Smooth muscle cell (in vitro differentiated cells): ENCODE data around the gene HEATR9. TPM values are rescaled to one million over a fixed set of nuclear protein-coding genes. Genes with fewer than 3 reads are reported as not detected.

Source experiments
- DNase-seq: peaks from one replicate; lab custom pipeline; 2025; ENCODE audit not compliant: unreplicated experiment; lab: John Stamatoyannopoulos, UW
- H2AFZ ChIP-seq: fragments of 200-600 bp; sonication (generic); 2 replicates; pipeline ENCODE4 v1.6.0; 2016; ENCODE audit warnings: antibody characterized with exemption, low read depth, mild to moderate bottlenecking
- H3F3A ChIP-seq: fragments of 200-600 bp; sonication (generic); 2 replicates; pipeline ENCODE4 v1.6.0; 2017; ENCODE audit warnings: antibody characterized with exemption, low read depth
- H3K27ac ChIP-seq: fragments of 200-600 bp; sonication (generic); 2 replicates; pipeline ENCODE4 v1.5.1; 2016; ENCODE audit warnings: low read depth, mild to moderate bottlenecking
- H3K27me3 ChIP-seq: fragments of 200-600 bp; sonication (generic); 2 replicates; pipeline ENCODE4 v1.6.1; 2016; ENCODE audit warnings: low read depth, mild to moderate bottlenecking
- H3K36me3 ChIP-seq: fragments of 200-600 bp; sonication (generic); 2 replicates; pipeline ENCODE4 v1.5.1; 2016; ENCODE audit warnings: low read depth
- H3K4me1 ChIP-seq: fragments of 200-600 bp; sonication (generic); 2 replicates; pipeline ENCODE4 v1.5.1; 2016; ENCODE audit warnings: low read depth
- H3K4me2 ChIP-seq: fragments of 200-600 bp; sonication (generic); 2 replicates; pipeline ENCODE4 v1.6.0; 2016; ENCODE audit warnings: mild to moderate bottlenecking
- H3K4me3 ChIP-seq: fragments of 200-600 bp; sonication (generic); 2 replicates; pipeline ENCODE4 v1.5.1; 2016; ENCODE audit warnings: mild to moderate bottlenecking
- H3K79me2 ChIP-seq: fragments of 200-600 bp; sonication (generic); 2 replicates; pipeline ENCODE4 v1.6.0; 2016; ENCODE audit warnings: low read depth, mild to moderate bottlenecking
- H3K9ac ChIP-seq: fragments of 200-600 bp; sonication (generic); 2 replicates; pipeline ENCODE4 v1.6.0; 2016; ENCODE audit warnings: low read depth
- H3K9me3 ChIP-seq: fragments of 200-600 bp; sonication (generic); replicated peaks from 2 replicates; pipeline ENCODE4 v1.5.1; 2016; ENCODE audit warnings: low read depth
- H4K20me1 ChIP-seq: fragments of 200-600 bp; sonication (generic); 2 replicates; pipeline ENCODE4 v1.6.0; 2016; ENCODE audit warnings: low read depth
- WGBS: methylation state at CpG from one replicate; pipeline ENCODE4 v1.1.7; 2016; ENCODE audit warnings: low lambda C conversion rate; 5-methylcytosine and 5-hydroxymethylcytosine counted together
- polyA plus RNA-seq: library from polyadenylated mRNA; unstranded; fragments of >200 nt; fragmentation: Nextera tagmentation; extraction: Ambion mirVana; gene quantifications from 2 replicates; pipeline ENCODE4 v1.2.1, GENCODE V29; 2016
- total RNA-seq: library from RNA; depleted of rRNA; stranded (reverse); fragments of >200 nt; gene quantifications from 2 replicates; pipeline ENCODE4 v1.2.3, GENCODE V29; 2014
- TF ChIP-seq, protein P1 (sequence below): fragments of 200-600 bp; sonication (generic); IDR thresholded peaks from 2 replicates; pipeline ENCODE4 v1.5.1; 2017; ENCODE audit warnings: borderline replicate concordance, mild to moderate bottlenecking, antibody characterized with exemption; ENCODE audit not compliant: insufficient read depth, poor library complexity, severe bottlenecking

HEATR9 gene
- total and polyA plus RNA-seq, 2 experiments from 2014 or later, result not detected

DNA sequence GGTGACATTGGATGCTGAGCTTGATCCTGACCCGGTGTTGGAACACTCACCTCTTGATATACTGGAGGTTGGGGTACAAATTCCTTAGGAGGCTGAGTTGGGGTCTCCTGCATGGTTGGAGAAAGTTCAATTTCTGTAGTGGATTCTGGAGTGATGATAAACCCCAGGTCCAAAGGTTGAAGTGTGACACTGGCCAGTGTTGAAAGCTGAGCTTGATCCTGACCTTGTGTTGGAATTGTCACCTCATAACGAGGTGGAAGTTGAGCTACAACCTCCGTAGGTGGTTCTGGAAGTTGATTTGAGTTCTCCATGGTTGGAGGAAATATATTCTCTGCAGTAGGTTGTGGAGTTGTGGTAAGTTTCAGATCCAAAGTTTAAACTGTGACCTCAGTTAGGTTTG is 40.7 kb upstream of the HEATR9 start:
- no peak overlapping the region for H2AFZ ChIP-seq
- no peak overlapping the region for H3K27ac ChIP-seq
- H3K4me1 ChIP-seq, result no peaks in the 10 kb centered on the region
- 89% methylated on average over 3 of the region's 3 CpGs for WGBS
- no peaks in the 10 kb centered on the region for H3K36me3 ChIP-seq
- H4K20me1 ChIP-seq, result no peaks in the 10 kb centered on the region
- no peak overlapping the region for H3K4me2 ChIP-seq
- no peaks in the 10 kb centered on the region for H3K27me3 ChIP-seq
- no peaks in the 10 kb centered on the region for H3K9me3 ChIP-seq
- no peak overlapping the region for H3K4me3 ChIP-seq
- DNase-seq, result no peak
- TF ChIP-seq, protein P1, sequence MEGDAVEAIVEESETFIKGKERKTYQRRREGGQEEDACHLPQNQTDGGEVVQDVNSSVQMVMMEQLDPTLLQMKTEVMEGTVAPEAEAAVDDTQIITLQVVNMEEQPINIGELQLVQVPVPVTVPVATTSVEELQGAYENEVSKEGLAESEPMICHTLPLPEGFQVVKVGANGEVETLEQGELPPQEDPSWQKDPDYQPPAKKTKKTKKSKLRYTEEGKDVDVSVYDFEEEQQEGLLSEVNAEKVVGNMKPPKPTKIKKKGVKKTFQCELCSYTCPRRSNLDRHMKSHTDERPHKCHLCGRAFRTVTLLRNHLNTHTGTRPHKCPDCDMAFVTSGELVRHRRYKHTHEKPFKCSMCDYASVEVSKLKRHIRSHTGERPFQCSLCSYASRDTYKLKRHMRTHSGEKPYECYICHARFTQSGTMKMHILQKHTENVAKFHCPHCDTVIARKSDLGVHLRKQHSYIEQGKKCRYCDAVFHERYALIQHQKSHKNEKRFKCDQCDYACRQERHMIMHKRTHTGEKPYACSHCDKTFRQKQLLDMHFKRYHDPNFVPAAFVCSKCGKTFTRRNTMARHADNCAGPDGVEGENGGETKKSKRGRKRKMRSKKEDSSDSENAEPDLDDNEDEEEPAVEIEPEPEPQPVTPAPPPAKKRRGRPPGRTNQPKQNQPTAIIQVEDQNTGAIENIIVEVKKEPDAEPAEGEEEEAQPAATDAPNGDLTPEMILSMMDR, result no peak
- H3F3A ChIP-seq, result no peaks in the 10 kb centered on the region
- no peak overlapping the region for H3K9ac ChIP-seq
- no peaks in the 10 kb centered on the region for H3K79me2 ChIP-seq

DNA sequence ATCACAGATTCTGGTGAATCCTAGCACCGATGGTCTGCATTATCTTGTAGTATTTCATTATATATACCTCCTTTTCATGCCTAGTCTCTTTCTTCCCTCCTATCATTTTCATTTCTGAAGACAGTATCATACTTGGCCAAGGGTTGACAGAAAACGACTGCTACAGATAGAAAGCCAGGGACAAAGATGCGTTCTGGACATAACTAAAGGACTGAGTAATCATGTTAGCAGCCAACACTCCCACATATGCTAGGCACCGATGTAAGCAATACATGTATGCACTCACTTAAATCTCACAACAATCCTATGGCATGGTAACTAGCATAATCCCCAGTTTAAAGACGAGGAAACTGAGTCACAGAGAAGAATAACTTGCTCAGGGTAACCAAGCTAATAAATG is 39.0 kb upstream of the HEATR9 start:
- 25% methylated on average over 5 of the region's 5 CpGs for WGBS
- Histone ChIP-seq H3K4me1 (no peaks in the 10 kb centered on the region), H3K36me3 (no peaks in the 10 kb centered on the region), H2AFZ (no peak overlapping the region), H3K4me2 (peak overlapping the region; percentile 40), H3K79me2 (no peaks in the 10 kb centered on the region), H3K9ac (no peak overlapping the region), H3K4me3 (no peak overlapping the region), H3F3A (no peaks in the 10 kb centered on the region), H3K9me3 (no peaks in the 10 kb centered on the region), H4K20me1 (no peaks in the 10 kb centered on the region), H3K27me3 (no peaks in the 10 kb centered on the region), H3K27ac (peak overlapping the region; percentile 20)
- TF ChIP-seq, protein P1, result no peak
- DNase-seq, result no peak

DNA sequence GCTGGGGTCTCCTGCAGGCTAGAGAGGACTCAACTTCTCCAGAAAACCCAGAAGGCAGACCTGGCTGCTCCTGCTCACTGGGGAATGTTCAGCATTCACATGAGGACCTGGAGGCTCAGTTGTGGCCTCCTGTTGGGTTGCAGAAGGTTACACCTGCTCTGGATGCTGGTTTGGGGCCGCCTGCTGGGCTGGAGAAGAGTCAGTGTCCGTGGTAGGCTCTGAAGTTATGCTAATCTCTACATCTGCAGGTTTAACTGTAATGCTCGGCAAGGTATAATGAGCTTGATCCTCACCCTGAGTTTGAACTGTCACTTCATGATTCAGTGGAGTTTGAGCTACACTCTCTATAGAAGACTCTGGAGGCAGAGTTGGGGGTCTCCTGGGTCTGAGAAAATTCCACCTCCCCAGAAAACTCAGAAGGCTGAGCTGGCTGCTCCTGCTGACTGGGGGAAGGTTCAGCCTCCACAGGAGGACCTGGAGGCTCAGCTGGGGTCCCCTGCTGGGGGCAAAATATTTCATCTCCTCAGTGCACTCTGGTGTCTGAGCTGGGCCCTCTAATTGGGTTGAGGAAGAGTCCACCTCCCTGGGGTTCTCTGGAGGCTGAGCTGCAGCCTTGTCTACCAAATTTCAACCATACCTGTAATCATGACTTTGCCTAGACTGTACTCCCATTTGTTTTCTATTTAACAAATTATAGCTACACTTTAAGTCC is 38.4 kb upstream of the HEATR9 start:
- H3K4me1 ChIP-seq, result no peaks in the 10 kb centered on the region
- peak overlapping the region; percentile 40 for H3K4me2 ChIP-seq
- WGBS, result 69% methylated on average over 3 of the region's 3 CpGs

More for the DNA sequence above, 38.4 kb upstream of the HEATR9 start:
- no peak for DNase-seq
- no peak overlapping the region for H3K9ac ChIP-seq
- no peaks in the 10 kb centered on the region for H3K36me3 ChIP-seq
- H3K79me2 ChIP-seq, result no peaks in the 10 kb centered on the region
- H3K27me3 ChIP-seq, result no peaks in the 10 kb centered on the region
- H3F3A ChIP-seq, result no peaks in the 10 kb centered on the region
- H3K4me3 ChIP-seq, result no peak overlapping the region
- no peaks in the 10 kb centered on the region for H3K9me3 ChIP-seq
- H2AFZ ChIP-seq, result no peak overlapping the region
- TF ChIP-seq, protein P1, result no peak
- H4K20me1 ChIP-seq, result no peaks in the 10 kb centered on the region
- H3K27ac ChIP-seq, result peak overlapping the region; percentile 20
